Nephron progenitor cell (in vitro differentiated cells): Measurements from ENCODE around the gene NEK6.

Source experiments
- DNase-seq: peaks from one replicate; pipeline ENCODE4 v3.0.0; 2021
- H3K27ac Mint-ChIP-seq: 2 replicates; pipeline ENCODE4 v1.8.0; 2021; ENCODE audit warnings: mild to moderate bottlenecking, moderate library complexity, mixed read lengths
- H3K27me3 Mint-ChIP-seq: 2 replicates; pipeline ENCODE4 v1.8.0; 2021; ENCODE audit warnings: mild to moderate bottlenecking, low read depth, mixed read lengths; ENCODE audit not compliant: poor library complexity
- H3K36me3 Mint-ChIP-seq: 2 replicates; pipeline ENCODE4 v1.8.0; 2021; ENCODE audit warnings: low read depth, mixed read lengths
- H3K4me1 Mint-ChIP-seq: 2 replicates; pipeline ENCODE4 v1.8.0; 2021; ENCODE audit warnings: mixed read lengths
- H3K4me3 Mint-ChIP-seq: 2 replicates; pipeline ENCODE4 v1.8.0; 2021; ENCODE audit warnings: mild to moderate bottlenecking, moderate library complexity, mixed read lengths
- H3K9me3 Mint-ChIP-seq: 2 replicates; pipeline ENCODE4 v1.8.0; 2021; ENCODE audit warnings: mild to moderate bottlenecking, moderate library complexity, mixed read lengths
- TF ChIP-seq, protein P1 (sequence below): fragments of 200-600 bp; sonication (generic); IDR thresholded peaks from 2 replicates; pipeline ENCODE4 v1.5.0; 2021; ENCODE audit warnings: antibody characterized with exemption

Gene NEK6

DNA sequence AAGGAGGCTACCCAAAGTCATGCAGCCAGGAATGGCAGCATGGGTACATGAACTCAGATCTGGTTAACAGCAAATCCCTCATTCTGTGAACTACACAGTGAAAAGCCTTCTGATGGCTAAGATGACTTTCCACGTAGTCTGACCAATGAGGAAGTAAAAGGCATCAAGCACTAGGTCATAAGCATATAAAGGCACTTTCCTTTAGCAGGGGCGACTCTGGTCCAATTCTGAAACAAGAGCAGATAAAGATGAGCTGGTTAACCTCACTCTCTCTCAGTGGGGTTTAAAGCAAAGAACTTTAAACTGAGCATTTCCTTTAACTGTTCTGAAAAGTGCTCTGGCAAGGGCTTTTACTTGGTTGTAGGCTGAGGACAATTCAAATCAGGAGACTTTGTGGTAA, 136.4 kb downstream of the NEK6 start:
- peaks cover 56% of the 10 kb centered on the region for H3K4me1 Mint-ChIP-seq
- H3K36me3 Mint-ChIP-seq = peaks cover 5% of the 10 kb centered on the region
- TF ChIP-seq, protein P1, sequence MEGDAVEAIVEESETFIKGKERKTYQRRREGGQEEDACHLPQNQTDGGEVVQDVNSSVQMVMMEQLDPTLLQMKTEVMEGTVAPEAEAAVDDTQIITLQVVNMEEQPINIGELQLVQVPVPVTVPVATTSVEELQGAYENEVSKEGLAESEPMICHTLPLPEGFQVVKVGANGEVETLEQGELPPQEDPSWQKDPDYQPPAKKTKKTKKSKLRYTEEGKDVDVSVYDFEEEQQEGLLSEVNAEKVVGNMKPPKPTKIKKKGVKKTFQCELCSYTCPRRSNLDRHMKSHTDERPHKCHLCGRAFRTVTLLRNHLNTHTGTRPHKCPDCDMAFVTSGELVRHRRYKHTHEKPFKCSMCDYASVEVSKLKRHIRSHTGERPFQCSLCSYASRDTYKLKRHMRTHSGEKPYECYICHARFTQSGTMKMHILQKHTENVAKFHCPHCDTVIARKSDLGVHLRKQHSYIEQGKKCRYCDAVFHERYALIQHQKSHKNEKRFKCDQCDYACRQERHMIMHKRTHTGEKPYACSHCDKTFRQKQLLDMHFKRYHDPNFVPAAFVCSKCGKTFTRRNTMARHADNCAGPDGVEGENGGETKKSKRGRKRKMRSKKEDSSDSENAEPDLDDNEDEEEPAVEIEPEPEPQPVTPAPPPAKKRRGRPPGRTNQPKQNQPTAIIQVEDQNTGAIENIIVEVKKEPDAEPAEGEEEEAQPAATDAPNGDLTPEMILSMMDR = no peak
- H3K4me3 Mint-ChIP-seq = no peak overlapping the region
- H3K9me3 Mint-ChIP-seq = no peaks in the 10 kb centered on the region
- no peak for DNase-seq
- H3K27me3 Mint-ChIP-seq = no peaks in the 10 kb centered on the region
- peak overlapping the region; percentile 78 for H3K27ac Mint-ChIP-seq

DNA sequence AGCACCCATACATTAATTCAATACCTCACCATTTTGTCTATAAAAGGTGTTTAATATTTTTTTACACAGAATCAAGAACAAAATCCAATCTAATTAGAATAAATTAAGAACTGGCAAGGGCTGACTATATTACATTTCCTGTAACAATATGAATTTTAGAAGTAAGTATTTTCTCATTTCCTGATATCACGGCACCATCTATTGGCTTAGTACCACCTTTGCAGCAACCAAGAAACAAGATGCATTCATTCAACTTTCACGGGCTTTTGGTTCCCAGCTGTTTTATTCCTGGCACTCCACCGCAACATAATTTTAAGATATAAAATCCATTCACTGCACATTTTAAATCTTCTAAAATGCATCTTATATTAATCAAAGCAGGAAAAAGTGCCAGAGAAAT, 136.8 kb downstream of the NEK6 start:
- no peaks in the 10 kb centered on the region for H3K27me3 Mint-ChIP-seq
- peaks cover 5% of the 10 kb centered on the region for H3K36me3 Mint-ChIP-seq
- H3K9me3 Mint-ChIP-seq = no peaks in the 10 kb centered on the region
- no peak for DNase-seq
- H3K27ac Mint-ChIP-seq = no peak overlapping the region
- TF ChIP-seq, protein P1 = no peak
- no peak overlapping the region for H3K4me3 Mint-ChIP-seq
- H3K4me1 Mint-ChIP-seq = peaks cover 56% of the 10 kb centered on the region

DNA sequence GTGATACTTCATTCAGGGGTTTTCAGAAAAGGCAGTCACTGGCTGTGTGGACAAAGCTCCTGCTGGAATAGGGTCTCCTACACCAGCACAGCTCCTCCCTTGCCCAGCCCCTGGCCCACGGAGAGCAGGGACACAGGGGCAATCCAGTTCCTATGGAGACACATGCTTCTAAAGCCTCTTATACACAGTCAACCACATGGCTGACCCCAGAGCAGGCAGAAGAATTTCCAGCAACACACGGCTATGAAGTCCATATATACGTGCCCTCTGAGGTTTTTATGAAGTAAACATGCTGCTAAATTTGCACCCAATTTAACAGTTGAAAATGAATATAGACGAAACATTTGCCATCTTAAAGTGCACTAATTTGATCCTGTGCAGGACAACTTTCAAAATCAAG, 138.1 kb downstream of the NEK6 start:
- no peaks in the 10 kb centered on the region for H3K9me3 Mint-ChIP-seq
- TF ChIP-seq, protein P1 = no peak
- H3K27ac Mint-ChIP-seq = no peak overlapping the region
- no peaks in the 10 kb centered on the region for H3K27me3 Mint-ChIP-seq
- peaks cover 56% of the 10 kb centered on the region for H3K4me1 Mint-ChIP-seq
- peaks cover 5% of the 10 kb centered on the region for H3K36me3 Mint-ChIP-seq
- no peak for DNase-seq
- H3K4me3 Mint-ChIP-seq = no peak overlapping the region

DNA sequence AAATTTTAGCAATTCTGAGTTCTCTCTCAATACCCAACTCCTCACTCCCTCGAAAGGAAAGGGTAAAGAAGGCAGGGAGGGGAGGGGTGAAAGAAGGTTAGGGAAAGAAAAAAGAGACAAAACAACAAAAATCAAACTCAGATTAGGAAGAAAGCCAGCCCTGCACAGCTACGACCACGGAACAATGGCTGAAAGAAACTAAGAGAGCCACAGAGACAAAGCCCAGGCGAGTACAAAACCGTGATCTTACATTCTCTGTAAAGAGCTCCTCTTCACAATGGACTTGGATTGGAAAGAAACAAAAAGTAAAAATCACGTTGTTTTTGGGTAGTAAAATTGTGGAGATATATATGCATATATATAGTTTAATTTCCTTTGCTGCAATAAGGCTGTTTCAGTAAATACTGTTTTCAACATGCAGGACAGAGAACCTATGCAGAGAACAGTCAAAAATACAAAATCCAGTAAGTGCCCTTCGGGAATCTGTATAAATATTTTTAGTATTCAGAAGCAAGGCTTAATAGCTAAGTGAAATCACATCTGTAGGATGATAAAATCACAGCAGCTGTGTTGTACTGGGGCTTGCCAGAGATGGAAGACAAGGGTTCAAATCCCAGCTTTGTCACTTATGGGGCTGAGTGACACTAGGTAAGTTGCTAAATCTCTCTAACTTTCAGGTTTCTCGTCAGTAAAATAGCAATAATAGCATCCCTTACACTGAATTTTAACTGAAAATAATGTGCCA, 140.6 kb downstream of the NEK6 start:
- TF ChIP-seq, protein P1 = no peak
- no peaks in the 10 kb centered on the region for H3K9me3 Mint-ChIP-seq
- H3K27me3 Mint-ChIP-seq = no peaks in the 10 kb centered on the region
- no peak overlapping the region for H3K4me3 Mint-ChIP-seq
- H3K36me3 Mint-ChIP-seq = peaks cover 13% of the 10 kb centered on the region
- peaks cover 38% of the 10 kb centered on the region for H3K4me1 Mint-ChIP-seq
- DNase-seq = no peak
- H3K27ac Mint-ChIP-seq = peak overlapping the region; percentile 59

DNA sequence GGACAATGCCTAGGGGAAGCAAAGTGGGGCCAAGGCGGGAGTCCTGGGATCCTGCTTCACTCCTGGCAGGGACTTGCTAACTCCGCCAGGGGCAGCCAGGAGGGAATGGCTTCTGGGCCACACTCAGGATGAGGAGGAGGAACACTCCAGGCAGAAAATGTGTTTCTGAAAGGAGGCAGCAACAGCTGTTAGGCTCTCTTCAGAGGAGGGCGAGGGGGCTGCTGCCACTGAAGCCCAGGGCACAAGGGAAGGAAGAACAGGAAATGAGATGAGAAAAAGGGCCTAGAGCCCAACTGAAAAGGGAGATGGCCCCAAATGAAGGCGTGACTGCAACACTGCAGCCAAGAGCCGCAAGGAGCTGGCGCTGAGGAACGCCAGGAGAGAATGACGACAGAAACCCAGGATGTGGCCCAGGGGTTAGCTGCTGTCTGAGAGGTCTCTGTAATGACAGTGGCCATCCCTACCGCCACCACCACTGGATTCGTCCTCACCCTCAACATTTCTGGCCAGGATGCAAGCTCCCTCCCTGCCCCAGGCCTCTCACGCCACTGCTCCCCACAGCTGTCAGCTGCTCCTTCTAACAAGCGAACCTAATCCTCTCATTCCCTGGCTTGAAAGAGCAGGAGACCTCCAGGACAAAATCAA, 141.7 kb downstream of the NEK6 start:
- peaks cover 28% of the 10 kb centered on the region for H3K4me1 Mint-ChIP-seq
- no peak for DNase-seq
- peak overlapping the region; percentile 84 for H3K27ac Mint-ChIP-seq
- TF ChIP-seq, protein P1 = no peak
- H3K4me3 Mint-ChIP-seq = peak overlapping the region; percentile 17
- peaks cover 23% of the 10 kb centered on the region for H3K36me3 Mint-ChIP-seq
- H3K9me3 Mint-ChIP-seq = no peaks in the 10 kb centered on the region
- no peaks in the 10 kb centered on the region for H3K27me3 Mint-ChIP-seq
